NCI-H2029 treated with DMSO at 0.1 percent for 48 hours (cell line): Measurements from ENCODE around the gene PRLR.

Experiments used
- DNase-seq: peaks from one replicate; lab custom pipeline; 2025; lab: John Stamatoyannopoulos, UW

PRLR gene

GRCh38 chr5:35082530-35082929, 147.8 kb downstream of the PRLR start:
- DNase-seq: no peak

- DNase-seq: no peak
These were observed 149.2 kb downstream of the PRLR start for GRCh38 chr5:35081134-35081533.

- no peak for DNase-seq
These were observed 157.1 kb downstream of the PRLR start for GRCh38 chr5:35073160-35073559.

GRCh38 chr5:35069188-35069587, 161.1 kb downstream of the PRLR start:
- no peak for DNase-seq

GRCh38 chr5:35067985-35068384, 162.3 kb downstream of the PRLR start:
- no peak for DNase-seq

GRCh38 chr5:35066260-35066795, 164.0 kb downstream of the PRLR start:
- no peak for DNase-seq

GRCh38 chr5:35063414-35063813, 166.9 kb downstream of the PRLR start:
- DNase-seq: no peak

- no peak for DNase-seq
These were observed 169.0 kb downstream of the PRLR start for GRCh38 chr5:35061211-35061770.

GRCh38 chr5:35060236-35060635, 170.1 kb downstream of the PRLR start:
- DNase-seq: no peak

- DNase-seq: no peak
These were observed 171.0 kb downstream of the PRLR start for GRCh38 chr5:35059251-35059650.

- no peak for DNase-seq
These were observed 171.9 kb downstream of the PRLR start for GRCh38 chr5:35058374-35058788.

GRCh38 chr5:35056686-35057085, 173.6 kb downstream of the PRLR start:
- no peak for DNase-seq

GRCh38 chr5:35052838-35053237, 177.4 kb downstream of the PRLR start:
- DNase-seq: no peak

GRCh38 chr5:35050541-35051126, 179.7 kb downstream of the PRLR start:
- DNase-seq: no peak

- no peak for DNase-seq
These were observed 181.4 kb downstream of the PRLR start for GRCh38 chr5:35048910-35049309.

GRCh38 chr5:35047785-35048404, 182.4 kb downstream of the PRLR start, which contains the start of gene AGXT2:
Gene AGXT2 (minus strand): TSS chr5:35047949. CDS start chr5:35047892, 57 bp downstream.
- DNase-seq: no peak

GRCh38 chr5:35046774-35047173, 183.5 kb downstream of the PRLR start:
- DNase-seq: no peak

GRCh38 chr5:35045280-35045679, 185.0 kb downstream of the PRLR start:
- DNase-seq: no peak

GRCh38 chr5:35044649-35045048, 185.6 kb downstream of the PRLR start:
- DNase-seq: no peak

GRCh38 chr5:35042781-35043180, 187.5 kb downstream of the PRLR start:
- no peak for DNase-seq

- no peak for DNase-seq
These were observed 189.0 kb downstream of the PRLR start for GRCh38 chr5:35041261-35041660.

GRCh38 chr5:35038891-35039290, 191.4 kb downstream of the PRLR start:
- no peak for DNase-seq

GRCh38 chr5:35036536-35036935, 193.8 kb downstream of the PRLR start:
- no peak for DNase-seq
